ENCODE results near the gene VSIG10L.

The VSIG10L gene

GRCh38 chr19:51317968-51318367 lies 24.0 kb downstream of the VSIG10L start:
- no peak for DNase-seq (ENCODE audit: low read depth)

- DNase-seq (ENCODE audit: low read depth): no peak
These were observed 24.6 kb downstream of the VSIG10L start for GRCh38 chr19:51317376-51317775.

GRCh38 chr19:51316688-51317087 lies 25.3 kb downstream of the VSIG10L start:
- DNase-seq (ENCODE audit: low read depth): no peak

GRCh38 chr19:51311351-51312257 lies 30.3 kb downstream of the VSIG10L start, which contains the start of gene IGLON5:
TSS of gene IGLON5 (plus strand) at chr19:51311644. CDS start at chr19:51311848, 204 bp downstream.
- DNase-seq (ENCODE audit: low read depth): no peak

- no peak for DNase-seq (ENCODE audit: low read depth)
These were observed 36.5 kb downstream of the VSIG10L start for GRCh38 chr19:51305479-51305878.

- DNase-seq (ENCODE audit: low read depth): no peak
These were observed 40.7 kb downstream of the VSIG10L start for GRCh38 chr19:51301266-51301665.

GRCh38 chr19:51297406-51297805 lies 44.5 kb downstream of the VSIG10L start:
- no peak for DNase-seq (ENCODE audit: low read depth)

GRCh38 chr19:51296336-51297093 lies 45.4 kb downstream of the VSIG10L start:
- DNase-seq (ENCODE audit: low read depth): no peak

- DNase-seq (ENCODE audit: low read depth): no peak
These were observed 46.4 kb downstream of the VSIG10L start for GRCh38 chr19:51295382-51296126.

- no peak for DNase-seq (ENCODE audit: low read depth)
These were observed 47.0 kb downstream of the VSIG10L start for GRCh38 chr19:51294977-51295375.

- no peak for DNase-seq (ENCODE audit: low read depth)
These were observed 47.5 kb downstream of the VSIG10L start for GRCh38 chr19:51294211-51294976.

GRCh38 chr19:51293571-51294210 lies 48.2 kb downstream of the VSIG10L start:
- no peak for DNase-seq (ENCODE audit: low read depth)

- DNase-seq (ENCODE audit: low read depth): no peak
These were observed 49.0 kb downstream of the VSIG10L start for GRCh38 chr19:51292971-51293370.

- no peak for DNase-seq (ENCODE audit: low read depth)
These were observed 52.3 kb downstream of the VSIG10L start for GRCh38 chr19:51289635-51290034.

- DNase-seq (ENCODE audit: low read depth): no peak
These were observed 56.3 kb downstream of the VSIG10L start for GRCh38 chr19:51285682-51286081.

GRCh38 chr19:51282335-51282734 lies 59.6 kb downstream of the VSIG10L start:
- no peak for DNase-seq (ENCODE audit: low read depth)

Data from T follicular helper cell (primary cell).